Glutamatergic neuron (in vitro differentiated cells): ENCODE measurements around the gene CCDC87. TPM values are rescaled to one million over a fixed set of nuclear protein-coding genes. Genes with fewer than 3 reads are reported as not detected.
A peak's percentile ranks its signal among the peaks of the same experiment; 100 is the strongest.

ENCODE experiments used
- DNase-seq: peaks from one replicate; pipeline ENCODE4 v3.0.0; 2022
- H3K27ac Mint-ChIP-seq: one replicate; pipeline ENCODE4 v1.8.0; 2020; ENCODE audit warnings: mild to moderate bottlenecking, mixed read lengths, inconsistent platforms; ENCODE audit not compliant: unreplicated experiment
- H3K27me3 Mint-ChIP-seq: one replicate; pipeline ENCODE4 v1.8.0; 2020; ENCODE audit warnings: mild to moderate bottlenecking, moderate library complexity, mixed read lengths, inconsistent platforms; ENCODE audit not compliant: unreplicated experiment
- H3K36me3 Mint-ChIP-seq: one replicate; pipeline ENCODE4 v1.8.0; 2020; ENCODE audit warnings: mild to moderate bottlenecking, mixed read lengths, inconsistent platforms; ENCODE audit not compliant: unreplicated experiment
- H3K4me1 Mint-ChIP-seq: one replicate; pipeline ENCODE4 v1.8.0; 2020; ENCODE audit warnings: mild to moderate bottlenecking, low read depth, mixed read lengths, inconsistent platforms; ENCODE audit not compliant: unreplicated experiment
- H3K4me3 Mint-ChIP-seq: one replicate; pipeline ENCODE4 v1.8.0; 2020; ENCODE audit warnings: mild to moderate bottlenecking, mixed read lengths, inconsistent platforms; ENCODE audit not compliant: unreplicated experiment
- H3K9me3 Mint-ChIP-seq: one replicate; pipeline ENCODE4 v1.8.0; 2020; ENCODE audit warnings: mild to moderate bottlenecking, moderate library complexity, mixed read lengths, inconsistent platforms; ENCODE audit not compliant: unreplicated experiment
- total RNA-seq: library from RNA; stranded (reverse); fragmentation: NEBNext Ultra II Directional; extraction: Animal tissue kit (Norgen Biotek cat#: 25700); gene quantifications from one replicate; pipeline ENCODE4 v1.2.1, GENCODE V29; 2021; ENCODE audit not compliant: unreplicated experiment
- TF ChIP-seq, protein P1 (sequence below): fragments of 200-600 bp; sonication (generic); IDR thresholded peaks from one replicate; pipeline ENCODE4 v1.5.0; 2021; ENCODE audit not compliant: partially characterized antibody, unreplicated experiment

Gene CCDC87
- total RNA-seq, 1 donor from 2014 or later = 0.51 TPM

DNA sequence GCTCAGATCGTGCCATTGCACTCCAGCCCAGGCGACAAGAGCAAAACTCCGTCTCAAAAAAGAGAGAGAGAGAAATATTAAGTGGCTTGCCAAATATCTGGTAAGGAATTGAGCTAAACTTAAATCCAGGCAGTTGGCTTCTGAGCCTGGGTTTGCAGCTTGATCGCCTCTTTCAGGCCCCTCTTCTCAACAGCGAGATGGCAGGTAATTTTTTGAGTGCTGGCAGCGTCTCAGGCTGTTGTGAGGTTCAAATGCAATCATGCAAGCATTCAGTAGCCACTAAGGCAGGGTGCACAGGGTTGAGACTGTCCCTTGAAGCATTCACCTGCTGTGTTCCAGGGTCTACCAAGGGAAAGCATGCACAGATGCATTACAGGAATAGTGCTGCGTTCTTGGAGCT, 23.8 kb downstream of the CCDC87 start:
- Mint-ChIP-seq H3K9me3 (peaks cover 6% of the 10 kb centered on the region), H3K4me1 (peaks cover 10% of the 10 kb centered on the region), H3K4me3 (no peak overlapping the region), H3K36me3 (peaks cover 6% of the 10 kb centered on the region), H3K27me3 (peaks cover 1% of the 10 kb centered on the region), H3K27ac (no peak overlapping the region)
- TF ChIP-seq, protein P1, sequence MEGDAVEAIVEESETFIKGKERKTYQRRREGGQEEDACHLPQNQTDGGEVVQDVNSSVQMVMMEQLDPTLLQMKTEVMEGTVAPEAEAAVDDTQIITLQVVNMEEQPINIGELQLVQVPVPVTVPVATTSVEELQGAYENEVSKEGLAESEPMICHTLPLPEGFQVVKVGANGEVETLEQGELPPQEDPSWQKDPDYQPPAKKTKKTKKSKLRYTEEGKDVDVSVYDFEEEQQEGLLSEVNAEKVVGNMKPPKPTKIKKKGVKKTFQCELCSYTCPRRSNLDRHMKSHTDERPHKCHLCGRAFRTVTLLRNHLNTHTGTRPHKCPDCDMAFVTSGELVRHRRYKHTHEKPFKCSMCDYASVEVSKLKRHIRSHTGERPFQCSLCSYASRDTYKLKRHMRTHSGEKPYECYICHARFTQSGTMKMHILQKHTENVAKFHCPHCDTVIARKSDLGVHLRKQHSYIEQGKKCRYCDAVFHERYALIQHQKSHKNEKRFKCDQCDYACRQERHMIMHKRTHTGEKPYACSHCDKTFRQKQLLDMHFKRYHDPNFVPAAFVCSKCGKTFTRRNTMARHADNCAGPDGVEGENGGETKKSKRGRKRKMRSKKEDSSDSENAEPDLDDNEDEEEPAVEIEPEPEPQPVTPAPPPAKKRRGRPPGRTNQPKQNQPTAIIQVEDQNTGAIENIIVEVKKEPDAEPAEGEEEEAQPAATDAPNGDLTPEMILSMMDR = no peak
- DNase-seq = no peak

DNA sequence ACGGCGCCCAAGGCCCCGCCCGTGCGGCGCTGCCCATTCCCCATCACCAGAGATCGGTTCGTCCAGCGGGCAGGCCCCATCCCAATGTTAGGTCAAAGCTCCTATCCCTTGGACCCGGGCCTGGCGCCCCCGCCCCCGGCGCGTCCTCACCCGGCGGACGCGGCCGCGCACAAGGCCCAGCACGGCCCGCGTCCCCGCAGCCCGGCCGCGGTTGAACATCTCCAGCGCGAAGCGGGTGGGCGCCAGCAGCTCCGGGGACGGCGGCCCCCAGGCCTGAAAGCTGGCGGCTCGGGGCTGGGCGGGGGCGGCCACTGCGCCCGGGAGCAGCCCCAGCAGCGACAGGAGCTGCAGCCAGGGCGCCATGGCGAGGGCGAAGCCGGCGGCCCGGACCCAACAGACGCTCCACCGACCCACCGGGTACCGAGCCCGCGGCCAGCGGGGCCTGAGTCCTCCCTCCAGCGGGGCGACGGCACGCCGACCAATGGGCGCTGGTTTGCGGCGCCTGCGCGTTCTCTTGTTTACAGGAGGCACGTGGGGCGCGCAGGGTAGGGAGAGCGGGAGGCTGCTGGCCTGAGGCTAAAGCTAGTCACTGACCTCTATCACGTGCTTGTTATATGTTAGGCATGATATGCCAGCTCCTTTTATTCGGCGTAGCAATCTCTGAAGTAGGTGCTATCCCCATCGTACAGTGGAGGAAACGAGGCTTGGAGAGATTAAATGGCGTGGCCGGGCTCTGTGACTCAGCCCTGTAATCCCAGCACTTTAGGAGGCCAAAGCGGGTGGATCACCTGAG, 24.5 kb downstream of the CCDC87 start, which contains the start of gene CTSF:
CTSF (minus strand) TSS at position 483 of the 793 bp plus-strand sequence; CDS start at position 363, 120 bp downstream.
- TF ChIP-seq, protein P1 = no peak
- peak; percentile 84 for DNase-seq
- Mint-ChIP-seq H3K27me3 (no peaks in the 10 kb centered on the region), H3K27ac (no peak within 1 kb of the TSS), H3K4me3 (peak within 1 kb of the TSS; percentile 55), H3K9me3 (peaks cover 3% of the 10 kb centered on the region), H3K36me3 (no peaks in the 10 kb centered on the region), H3K4me1 (peaks cover 11% of the 10 kb centered on the region)

DNA sequence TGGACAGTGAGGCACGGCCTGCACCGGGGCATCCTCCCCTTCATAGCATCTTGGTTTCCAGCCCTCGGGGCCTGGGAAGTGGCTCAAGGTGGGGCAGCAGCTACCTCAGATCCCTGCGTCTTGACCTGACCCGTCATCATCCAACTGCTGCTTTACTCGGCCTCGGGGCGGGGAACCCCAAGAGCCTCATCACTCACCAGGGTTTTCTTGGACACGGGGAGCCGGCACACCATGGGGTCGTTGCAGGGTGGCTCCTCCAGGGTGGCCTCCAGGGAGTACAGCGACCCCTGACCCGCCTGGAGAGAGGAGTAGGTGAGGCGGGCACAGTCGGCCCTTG, 25.1 kb downstream of the CCDC87 start:
- no peak for DNase-seq
- peak overlapping the region; percentile 55 for H3K4me3 Mint-ChIP-seq
- peaks cover 2% of the 10 kb centered on the region for H3K27me3 Mint-ChIP-seq

DNA sequence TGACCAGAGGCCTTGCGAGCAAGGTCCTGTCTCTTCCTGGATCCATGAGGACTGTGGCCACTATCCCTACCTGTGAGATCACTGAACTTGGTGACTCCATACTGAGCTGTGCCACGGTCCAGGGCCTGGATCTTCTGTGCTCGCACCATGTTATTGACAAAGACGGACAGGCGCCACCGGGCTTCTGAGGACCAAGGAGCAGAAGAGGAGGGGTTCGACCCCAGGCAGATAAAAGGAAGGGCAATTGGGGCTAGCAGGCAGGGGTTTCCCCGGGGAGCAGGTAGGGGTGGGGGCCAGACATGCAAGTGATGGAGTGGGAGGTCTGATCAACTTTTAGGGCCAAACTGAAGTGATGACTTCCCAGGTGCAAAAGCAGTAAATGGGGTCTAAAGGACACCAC, 26.6 kb downstream of the CCDC87 start:
- TF ChIP-seq, protein P1 = no peak
- Mint-ChIP-seq H3K9me3 (peaks cover 7% of the 10 kb centered on the region), H3K36me3 (no peaks in the 10 kb centered on the region), H3K27ac (no peak overlapping the region), H3K4me3 (no peak overlapping the region), H3K4me1 (peaks cover 14% of the 10 kb centered on the region), H3K27me3 (peaks cover 4% of the 10 kb centered on the region)
- no peak for DNase-seq

More for the DNA sequence above, 25.1 kb downstream of the CCDC87 start:
- TF ChIP-seq, protein P1 = no peak
- Mint-ChIP-seq H3K36me3 (no peaks in the 10 kb centered on the region), H3K9me3 (peaks cover 3% of the 10 kb centered on the region), H3K4me1 (peaks cover 12% of the 10 kb centered on the region), H3K27ac (no peak overlapping the region)

DNA sequence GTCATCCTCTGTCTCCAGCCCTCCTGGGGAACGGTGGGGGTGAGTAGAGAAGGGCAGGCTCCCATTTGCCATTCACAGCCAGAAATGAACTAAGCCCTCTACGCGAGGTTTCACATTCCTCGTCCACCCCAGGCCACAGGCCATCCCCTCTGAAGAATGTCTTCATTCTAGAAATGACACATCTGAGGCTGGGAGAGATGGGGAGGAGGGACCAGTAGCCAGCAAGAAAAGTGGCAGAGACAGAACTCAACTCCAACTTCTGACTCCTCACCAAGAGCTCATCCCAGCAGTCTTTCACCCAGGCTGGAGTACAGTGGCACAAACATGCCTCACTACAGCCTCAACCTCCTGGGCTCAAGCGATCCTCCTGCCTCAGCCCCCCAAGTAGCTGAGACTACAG, 27.9 kb downstream of the CCDC87 start:
- Mint-ChIP-seq H3K4me3 (no peak overlapping the region), H3K4me1 (peaks cover 7% of the 10 kb centered on the region)
- no peak for DNase-seq

More for the DNA sequence above, 27.9 kb downstream of the CCDC87 start:
- H3K27ac Mint-ChIP-seq = no peak overlapping the region
- H3K36me3 Mint-ChIP-seq = no peaks in the 10 kb centered on the region
- peaks cover 8% of the 10 kb centered on the region for H3K27me3 Mint-ChIP-seq
- TF ChIP-seq, protein P1 = no peak
- H3K9me3 Mint-ChIP-seq = peaks cover 8% of the 10 kb centered on the region
